Measurements from ENCODE around the gene THRA.

The THRA gene

GRCh38 chr17:40065769-40066510 is 3.2 kb downstream of the THRA start:
- peak; percentile 43 for DNase-seq

GRCh38 chr17:40067710-40068109 is 4.9 kb downstream of the THRA start:
- no peak for DNase-seq

GRCh38 chr17:40068129-40068581 is 5.4 kb downstream of the THRA start:
- no peak for DNase-seq

- DNase-seq, result no peak
Observed at GRCh38 chr17:40068584-40068916, 5.8 kb downstream of the THRA start.

- DNase-seq, result peak; percentile 94
Observed at GRCh38 chr17:40068917-40069750, 6.4 kb downstream of the THRA start.

GRCh38 chr17:40069751-40070708 is 7.3 kb downstream of the THRA start:
- peak; percentile 31 for DNase-seq

GRCh38 chr17:40070709-40071312 is 8.0 kb downstream of the THRA start:
- DNase-seq, result no peak

GRCh38 chr17:40071313-40072039 is 8.7 kb downstream of the THRA start:
- peak; percentile 54 for DNase-seq

GRCh38 chr17:40072040-40072734 is 9.4 kb downstream of the THRA start:
- peak; percentile 73 for DNase-seq

- DNase-seq, result peak; percentile 32
Observed at GRCh38 chr17:40072735-40073346, 10.1 kb downstream of the THRA start.

GRCh38 chr17:40073454-40074174 is 10.8 kb downstream of the THRA start:
- no peak for DNase-seq

GRCh38 chr17:40074175-40074512 is 11.4 kb downstream of the THRA start:
- no peak for DNase-seq

- no peak for DNase-seq
Observed at GRCh38 chr17:40074871-40075200, 12.1 kb downstream of the THRA start.

GRCh38 chr17:40075201-40075941 is 12.6 kb downstream of the THRA start:
- DNase-seq, result peak; percentile 72

GRCh38 chr17:40075942-40076498 is 13.3 kb downstream of the THRA start:
- no peak for DNase-seq

- DNase-seq, result no peak
Observed at GRCh38 chr17:40076591-40076990, 13.8 kb downstream of the THRA start.

- DNase-seq, result no peak
Observed at GRCh38 chr17:40079545-40079944, 16.8 kb downstream of the THRA start.

GRCh38 chr17:40084477-40084876 is 21.7 kb downstream of the THRA start:
- DNase-seq, result no peak

Data from right hindlimb (tissue), 1 donor.